CD4-positive, alpha-beta T cell treated with Interferon alpha-2 for 1 hour (primary cell): Measurements from ENCODE around the gene POLR3E.
"Not testable (repeated sequence)": the region's sequence is repeated elsewhere in the genome, so short reads cannot be mapped to it uniquely, and the experiment has no call there.

Experiments
- DNase-seq, 2 donors: peaks; one replicate each; pipeline ENCODE4 v3.0.0-alpha.2; 2020 to 2022

Gene POLR3E

GRCh38 chr16:22368200-22368826 is 71.1 kb downstream of the POLR3E start:
- DNase-seq = not testable (repeated sequence)

GRCh38 chr16:22369221-22369811 is 72.1 kb downstream of the POLR3E start:
- DNase-seq = peak in 1 of 2 donors; percentile 54

DNA sequence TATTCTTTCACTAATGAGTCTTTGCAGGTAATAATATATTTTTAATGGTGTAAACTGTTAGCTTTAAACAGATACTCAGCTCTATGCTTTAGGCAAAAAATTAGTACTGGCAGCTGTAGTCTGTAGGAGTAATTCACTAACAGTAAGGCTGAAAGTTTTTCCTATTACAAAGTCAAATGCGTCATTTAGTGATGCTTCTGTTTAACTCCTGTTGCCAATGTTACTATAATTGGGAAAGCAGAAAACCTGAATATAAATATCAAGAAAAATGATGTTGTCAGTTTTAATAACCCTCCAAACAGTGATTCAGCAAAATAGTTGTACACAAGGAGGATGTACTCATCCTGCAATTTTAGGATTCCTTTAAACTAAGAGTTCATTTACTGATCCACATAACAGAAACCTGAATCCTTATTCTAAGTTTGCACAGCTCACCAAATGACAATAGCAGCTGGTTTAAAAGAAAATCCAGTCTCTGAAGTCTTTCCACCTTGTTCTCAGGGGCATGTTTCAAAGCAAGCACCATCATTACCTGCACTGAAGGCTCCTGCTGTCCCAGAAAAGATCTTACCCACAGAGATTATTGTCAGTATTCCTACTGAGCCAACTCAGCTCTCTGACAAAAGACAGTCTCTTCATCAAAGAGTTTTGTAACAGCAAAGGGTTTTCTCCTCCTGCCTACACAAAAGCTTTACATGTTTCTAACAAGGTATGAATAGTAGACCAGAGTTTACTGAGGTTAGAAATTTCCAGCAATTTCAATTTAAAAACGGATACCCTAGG is 73.0 kb downstream of the POLR3E start:
- no peak for DNase-seq

DNA sequence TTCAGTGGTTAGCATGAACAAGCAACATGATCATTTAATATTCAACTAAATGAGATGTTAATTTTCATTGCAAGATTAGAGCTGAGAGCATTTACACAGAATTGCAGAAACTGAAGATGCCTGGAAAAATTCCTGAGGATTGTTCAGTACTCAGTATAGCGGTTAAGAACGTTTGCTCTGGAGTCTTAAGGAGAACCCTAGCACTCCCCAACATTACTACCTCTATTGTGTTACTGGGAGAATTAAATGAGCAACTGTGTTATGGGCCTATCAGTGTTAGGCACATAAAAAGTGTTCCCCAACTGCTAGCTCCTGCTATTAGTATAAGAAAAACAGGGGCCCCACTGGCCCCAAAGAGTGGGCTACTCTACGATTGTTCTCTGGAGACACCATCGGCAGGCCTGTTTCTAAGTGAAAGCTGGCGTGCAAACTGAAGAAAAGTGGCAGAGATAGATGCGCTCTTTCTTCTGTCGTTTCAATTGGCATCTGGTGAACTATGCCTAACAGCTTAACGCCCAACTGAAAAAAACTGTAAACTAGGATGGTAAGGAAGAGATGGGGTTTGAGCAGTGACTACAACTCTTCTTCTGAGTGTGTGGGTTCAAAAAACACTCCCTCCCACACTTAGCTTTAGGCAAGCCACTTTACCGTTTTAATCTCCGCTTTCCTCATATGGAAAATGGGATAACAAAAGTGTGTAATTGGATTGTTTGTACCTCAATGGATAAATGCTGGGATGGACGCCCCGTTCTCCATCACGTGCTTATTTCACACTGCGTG is 75.9 kb downstream of the POLR3E start:
- no peak for DNase-seq

DNA sequence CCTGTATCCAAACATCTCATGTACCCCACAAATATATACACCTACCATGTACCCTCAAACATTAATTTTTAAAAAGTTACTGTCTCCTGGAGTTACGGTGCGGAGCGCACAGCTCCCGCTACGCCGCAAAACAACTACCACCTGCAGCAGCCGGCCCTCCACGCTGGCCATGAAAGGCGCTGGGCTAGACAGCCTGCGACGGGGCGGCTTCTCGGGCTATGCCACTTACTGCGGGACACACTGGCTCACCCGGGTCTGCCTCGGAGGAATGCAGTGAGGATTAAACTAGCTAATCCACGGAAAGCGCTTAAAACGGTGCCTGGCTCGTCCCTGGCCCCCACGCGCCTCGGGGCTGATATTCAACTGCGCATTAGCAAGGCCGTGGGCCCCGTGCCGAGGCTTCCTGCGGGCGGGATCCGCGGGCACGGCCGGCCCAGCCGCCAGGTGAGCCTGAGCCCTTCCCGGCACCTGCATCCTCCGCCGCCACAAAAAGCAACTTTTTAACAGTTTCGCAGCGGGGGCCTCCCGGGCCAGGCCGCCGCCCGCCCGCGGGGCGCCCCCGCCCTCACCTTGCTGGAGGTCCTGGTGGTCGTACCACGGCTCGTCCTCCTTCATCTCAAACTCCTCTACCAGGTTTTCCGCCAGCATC is 76.6 kb downstream of the POLR3E start:
- peak in 1 of 2 donors; percentile 46 for DNase-seq

- peak; percentile 98 to 99 for DNase-seq
These were observed 77.3 kb downstream of the POLR3E start, which contains the start of gene CDR2 for GRCh38 chr16:22374311-22375116. Gene CDR2, minus strand, starts transcription at chr16:22374619. Its CDS starts 310 bp downstream, at chr16:22374309.

DNA sequence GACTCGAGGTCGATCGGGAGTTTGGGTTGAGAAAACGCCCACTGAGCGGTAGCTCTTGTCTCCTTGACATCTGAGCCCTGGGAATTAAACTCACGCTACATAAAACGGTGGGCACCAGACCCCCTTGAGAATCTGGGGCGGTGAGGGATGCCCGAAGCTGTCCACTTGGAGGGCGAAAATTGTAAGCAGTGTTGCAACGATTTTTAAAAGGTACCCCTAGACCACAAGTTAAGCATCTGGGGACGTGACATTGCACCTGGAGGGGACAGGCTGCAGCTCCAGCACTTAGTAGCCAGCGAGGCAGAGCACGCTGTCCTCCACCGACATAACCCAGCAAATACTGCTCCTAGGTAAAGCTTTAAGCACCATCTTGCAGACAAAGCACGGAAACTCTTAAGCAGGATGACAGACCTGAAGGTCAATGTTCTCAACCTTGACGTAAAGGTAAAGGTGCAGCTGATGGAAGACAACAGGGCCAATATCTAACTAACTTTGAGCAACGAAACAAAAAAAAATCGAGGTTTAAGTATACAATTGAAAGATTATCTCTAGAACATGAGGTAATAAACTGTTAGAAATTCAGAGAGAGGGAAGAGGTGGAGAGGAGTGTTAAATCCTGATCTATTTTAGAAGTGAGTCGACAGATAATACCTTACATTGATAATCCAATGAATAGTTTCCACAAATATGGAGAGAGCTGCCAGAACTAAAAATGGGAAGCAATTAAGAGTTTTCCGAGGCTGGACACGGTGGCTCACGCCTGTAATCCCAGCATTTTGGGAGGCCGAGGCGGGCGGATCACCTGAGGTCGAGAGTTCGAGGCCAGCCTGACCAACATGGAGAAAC is 78.1 kb downstream of the POLR3E start:
- DNase-seq = no peak

DNA sequence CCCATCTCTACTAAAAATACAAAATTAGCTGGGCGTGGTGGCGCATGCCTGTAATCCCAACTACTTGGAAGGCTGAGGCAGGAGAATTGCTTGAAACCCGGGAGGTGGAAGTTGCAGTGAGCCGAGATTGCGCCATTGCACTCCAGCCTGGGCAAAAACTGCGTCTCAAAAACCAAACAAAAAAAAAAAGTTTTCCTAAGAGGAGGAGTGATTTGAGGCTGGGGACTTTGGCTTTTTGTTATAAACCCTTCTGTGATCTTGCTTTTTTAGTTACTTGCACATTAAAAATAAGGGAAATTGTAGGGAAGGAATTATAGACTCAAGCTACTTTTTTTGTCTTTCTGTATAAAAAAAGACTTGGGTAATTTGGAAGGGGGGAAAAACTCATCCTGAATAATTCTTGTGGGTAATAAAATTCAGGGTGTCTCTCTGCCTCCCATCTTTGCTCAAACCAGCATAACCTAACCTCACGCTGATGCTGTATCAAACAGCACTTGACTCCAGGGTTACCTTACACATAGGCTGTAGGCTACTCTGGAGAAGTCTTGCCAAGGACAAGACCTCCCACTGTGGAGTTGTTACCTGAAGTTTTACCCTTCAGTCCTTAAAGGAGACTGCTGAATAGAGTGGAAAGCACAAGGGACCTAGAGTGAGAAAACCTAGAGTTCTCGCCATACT is 78.9 kb downstream of the POLR3E start:
- DNase-seq = no peak

DNA sequence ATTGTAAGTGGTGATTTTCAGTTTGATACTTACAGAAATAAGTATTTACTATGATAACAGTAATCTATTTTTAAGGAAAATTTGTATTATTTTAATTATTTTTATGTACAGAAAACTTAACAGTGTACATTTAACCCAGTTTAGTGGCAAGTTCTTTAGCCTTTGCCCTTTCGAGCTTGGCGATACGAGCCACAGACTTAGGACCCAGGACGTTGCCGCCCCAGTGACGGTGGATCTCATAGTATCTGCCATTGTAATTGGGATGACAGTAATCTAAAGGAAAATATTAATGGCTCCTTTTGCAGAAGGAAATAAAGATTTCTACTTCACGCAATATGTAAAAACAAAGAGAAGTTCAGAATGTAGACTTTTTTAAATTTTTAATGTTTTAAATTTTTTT is 82.4 kb downstream of the POLR3E start:
- DNase-seq = no peak

DNA sequence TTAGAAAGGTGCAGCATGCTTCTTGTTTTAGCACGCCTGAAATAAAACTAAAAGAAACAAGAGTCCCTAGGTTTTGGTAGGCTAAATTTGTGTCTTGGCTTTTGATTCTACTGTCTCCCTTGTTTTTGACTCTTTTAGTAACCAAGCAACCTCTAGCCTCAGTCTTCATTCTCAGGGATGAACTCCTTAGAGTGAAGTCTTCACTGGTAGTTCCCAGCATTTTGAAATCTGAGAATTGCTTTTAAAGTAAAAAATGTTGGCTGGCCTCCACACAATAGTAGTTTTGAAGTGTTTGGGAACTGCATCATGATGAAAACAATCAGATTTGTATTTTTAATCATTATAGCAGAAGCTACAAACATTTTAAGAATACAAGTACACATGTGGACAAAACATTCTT is 83.3 kb downstream of the POLR3E start:
- DNase-seq = no peak

DNA sequence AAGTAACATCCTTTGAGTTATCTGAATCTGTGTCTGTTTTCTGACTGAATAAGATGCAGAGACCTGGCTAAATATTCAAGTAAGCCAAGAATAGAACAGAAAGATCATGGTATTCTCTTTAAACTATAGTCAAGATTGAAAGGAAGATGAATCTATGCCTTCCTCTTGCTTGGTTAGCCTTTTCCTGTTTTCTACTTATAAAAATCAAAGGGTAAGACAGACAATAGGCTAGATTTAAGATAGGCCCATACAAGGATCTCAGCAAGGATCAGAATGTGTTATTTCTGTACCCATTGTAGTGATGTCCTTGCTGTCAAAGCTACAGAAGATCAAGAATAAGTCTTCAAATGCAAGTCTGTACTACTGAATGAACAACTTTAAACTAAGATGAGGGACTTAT is 84.2 kb downstream of the POLR3E start:
- DNase-seq = no peak

DNA sequence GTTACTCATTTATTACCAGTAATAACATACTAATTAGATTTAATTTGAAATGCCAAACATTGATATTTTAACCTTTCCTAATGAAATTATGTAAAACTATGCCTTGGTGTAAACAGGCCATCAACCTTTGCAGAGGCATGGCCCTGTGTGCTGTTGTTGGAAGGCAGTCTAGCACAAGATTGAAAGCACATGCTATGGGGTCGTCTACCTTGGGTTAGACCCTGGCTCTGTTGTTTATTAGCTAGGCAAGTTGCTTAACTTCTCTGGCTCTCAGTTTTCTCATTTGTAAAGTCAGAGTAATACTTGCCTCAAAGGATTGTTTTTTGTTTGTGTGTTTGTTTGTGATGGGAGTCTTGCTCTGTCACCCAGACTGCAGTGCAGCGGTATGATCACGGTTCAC is 86.6 kb downstream of the POLR3E start:
- DNase-seq = no peak
